Epithelial cell of proximal tubule (primary cell): ENCODE results near the gene MYO3B. TPM values are rescaled to one million over a fixed set of nuclear protein-coding genes. Genes with fewer than 3 reads are reported as not detected.

ENCODE experiments used
- DNase-seq: peaks from one replicate; pipeline ENCODE4 v3.0.0-alpha.2; 2011; ENCODE audit warnings: low read depth
- H3K4me3 ChIP-seq: 2 replicates; pipeline ENCODE4 v1.5.1; 2011; ENCODE audit warnings: low read depth, mild to moderate bottlenecking, low read length
- total RNA-seq: library from RNA; depleted of rRNA; stranded (reverse); fragments of >200 nt; gene quantifications from 2 replicates; pipeline ENCODE4 v1.2.3, GENCODE V29; 2015
- TF ChIP-seq, protein P1 (sequence below): conservative IDR thresholded peaks from 2 replicates; pipeline ENCODE4 v1.5.1; 2012; ENCODE audit warnings: low read depth, mild to moderate bottlenecking, low read length

MYO3B gene
- total RNA-seq, 1 donor from 2014 or later: 0.35 TPM

DNA sequence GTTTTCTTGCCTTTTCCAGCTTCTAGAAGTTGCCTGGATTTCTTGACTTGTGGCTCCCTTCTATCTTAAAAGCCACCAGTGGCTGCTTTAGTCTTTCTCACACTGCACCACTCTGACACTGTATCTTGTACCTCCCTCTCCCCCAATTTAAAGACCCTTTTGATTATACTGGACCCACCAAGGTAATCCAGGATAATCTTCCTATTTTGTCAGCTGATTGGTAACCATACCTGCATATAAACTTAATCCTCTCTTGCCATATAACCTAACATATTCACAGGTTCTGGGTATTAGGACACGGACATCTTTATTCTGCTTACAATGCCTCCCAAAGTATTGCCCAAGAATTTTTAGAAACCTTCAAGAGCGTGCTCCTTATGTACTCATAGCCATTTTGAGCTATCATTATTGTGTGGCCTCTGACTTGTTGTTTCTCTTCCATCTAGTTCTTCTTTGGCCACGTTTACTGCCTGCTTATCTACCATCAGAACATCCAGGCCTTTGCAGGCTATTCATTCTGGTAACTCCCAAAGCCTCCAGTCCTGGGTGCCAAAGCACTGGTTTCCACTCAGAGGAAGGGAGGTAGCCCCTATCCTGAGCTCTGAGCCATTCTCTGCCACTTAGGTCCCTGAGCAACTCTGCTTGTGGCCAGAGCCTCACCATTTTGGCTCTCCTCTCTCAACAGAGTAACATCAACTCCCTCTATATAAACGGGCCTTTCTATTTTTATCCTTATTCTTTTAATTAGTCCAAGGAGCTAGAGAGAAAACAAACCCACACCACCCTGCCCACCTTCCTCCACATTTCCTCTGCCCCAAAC lies 70.8 kb downstream of the MYO3B start:
- TF ChIP-seq, protein P1, sequence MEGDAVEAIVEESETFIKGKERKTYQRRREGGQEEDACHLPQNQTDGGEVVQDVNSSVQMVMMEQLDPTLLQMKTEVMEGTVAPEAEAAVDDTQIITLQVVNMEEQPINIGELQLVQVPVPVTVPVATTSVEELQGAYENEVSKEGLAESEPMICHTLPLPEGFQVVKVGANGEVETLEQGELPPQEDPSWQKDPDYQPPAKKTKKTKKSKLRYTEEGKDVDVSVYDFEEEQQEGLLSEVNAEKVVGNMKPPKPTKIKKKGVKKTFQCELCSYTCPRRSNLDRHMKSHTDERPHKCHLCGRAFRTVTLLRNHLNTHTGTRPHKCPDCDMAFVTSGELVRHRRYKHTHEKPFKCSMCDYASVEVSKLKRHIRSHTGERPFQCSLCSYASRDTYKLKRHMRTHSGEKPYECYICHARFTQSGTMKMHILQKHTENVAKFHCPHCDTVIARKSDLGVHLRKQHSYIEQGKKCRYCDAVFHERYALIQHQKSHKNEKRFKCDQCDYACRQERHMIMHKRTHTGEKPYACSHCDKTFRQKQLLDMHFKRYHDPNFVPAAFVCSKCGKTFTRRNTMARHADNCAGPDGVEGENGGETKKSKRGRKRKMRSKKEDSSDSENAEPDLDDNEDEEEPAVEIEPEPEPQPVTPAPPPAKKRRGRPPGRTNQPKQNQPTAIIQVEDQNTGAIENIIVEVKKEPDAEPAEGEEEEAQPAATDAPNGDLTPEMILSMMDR: no peak
- no peak overlapping the region for H3K4me3 ChIP-seq
- no peak for DNase-seq

DNA sequence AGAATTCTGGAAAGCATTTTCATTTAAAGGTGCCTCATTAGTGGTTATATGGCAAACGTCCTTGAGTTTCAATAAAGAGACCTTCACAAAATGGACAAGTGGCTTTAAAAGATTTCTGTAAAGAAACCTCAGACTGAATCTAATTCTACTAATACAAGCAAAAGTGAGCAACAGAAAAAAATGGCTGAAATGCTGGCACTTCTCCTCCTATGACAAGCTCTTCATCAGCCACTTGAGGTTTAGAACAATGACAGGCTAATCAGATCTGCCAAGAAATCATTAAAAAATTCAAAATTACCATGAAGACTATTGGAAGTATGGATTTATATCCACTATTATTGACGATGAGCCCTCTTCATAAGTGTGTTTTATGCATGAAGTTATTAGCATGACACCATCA lies 71.8 kb downstream of the MYO3B start:
- H3K4me3 ChIP-seq: no peak overlapping the region
- no peak for DNase-seq
- TF ChIP-seq, protein P1: no peak

DNA sequence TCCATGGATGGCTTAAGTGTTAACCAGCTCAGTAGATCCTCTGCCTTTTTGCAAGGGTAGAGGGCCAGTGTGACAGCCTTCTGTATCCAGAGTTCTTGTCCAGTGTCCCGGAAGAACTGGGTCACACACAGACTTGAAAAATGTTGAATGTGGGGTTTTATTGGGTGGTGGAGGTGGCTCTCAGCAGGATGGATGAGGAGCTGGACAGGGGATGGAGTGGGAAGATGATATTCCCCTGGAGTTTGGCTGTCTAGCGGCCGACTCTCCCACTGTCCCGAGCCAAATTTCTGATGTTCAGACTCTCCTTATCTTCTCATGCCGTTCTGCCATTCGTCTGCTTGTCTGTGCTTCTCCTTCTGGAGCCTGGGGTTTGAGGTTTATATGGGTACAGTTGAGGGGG lies 72.6 kb downstream of the MYO3B start:
- DNase-seq: no peak
- TF ChIP-seq, protein P1: no peak
- H3K4me3 ChIP-seq: no peak overlapping the region

DNA sequence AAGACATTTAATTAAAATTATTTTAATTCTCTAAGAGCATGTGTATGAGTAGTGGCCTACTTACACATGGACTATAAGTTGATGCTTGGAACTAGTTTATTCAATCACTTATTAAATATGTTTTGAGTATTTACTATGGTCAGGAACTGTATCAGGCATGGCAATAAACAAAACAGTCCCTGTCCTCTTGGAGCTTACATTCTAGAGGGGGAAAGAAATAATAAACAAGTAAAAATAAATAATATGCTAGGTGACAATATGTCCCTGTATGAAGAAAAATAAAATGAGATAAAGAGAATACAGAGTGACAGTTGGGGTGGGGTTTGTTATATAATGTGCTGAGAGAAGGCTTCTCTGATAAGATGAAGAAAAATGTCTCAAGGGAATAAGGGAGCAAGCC lies 74.5 kb downstream of the MYO3B start:
- DNase-seq: no peak
- no peak overlapping the region for H3K4me3 ChIP-seq
- TF ChIP-seq, protein P1: no peak

DNA sequence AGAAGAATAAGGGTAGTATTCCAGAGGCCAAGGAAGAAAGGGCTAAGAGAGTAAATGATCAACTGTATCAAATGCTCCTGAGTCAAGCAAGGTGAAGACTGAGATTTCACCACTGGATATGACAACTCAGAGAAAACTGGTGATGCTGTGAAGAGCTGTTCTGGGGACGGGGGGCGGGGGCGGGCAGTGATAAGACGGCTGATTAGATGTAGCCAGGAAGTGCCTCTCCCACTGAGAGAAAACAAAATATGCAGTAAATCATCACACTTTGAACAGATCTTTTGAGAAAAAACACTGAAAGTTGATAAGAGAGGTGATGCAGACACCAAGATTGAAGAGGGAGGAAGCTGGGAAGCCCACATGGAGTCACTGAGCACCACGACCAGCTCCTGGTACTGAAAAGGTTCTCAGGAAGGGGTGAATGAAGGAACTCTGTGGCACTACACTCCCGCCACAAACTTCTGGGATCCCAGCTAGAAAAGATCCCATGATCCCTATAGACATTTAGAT lies 75.8 kb downstream of the MYO3B start:
- TF ChIP-seq, protein P1: no peak
- H3K4me3 ChIP-seq: no peak overlapping the region

DNA sequence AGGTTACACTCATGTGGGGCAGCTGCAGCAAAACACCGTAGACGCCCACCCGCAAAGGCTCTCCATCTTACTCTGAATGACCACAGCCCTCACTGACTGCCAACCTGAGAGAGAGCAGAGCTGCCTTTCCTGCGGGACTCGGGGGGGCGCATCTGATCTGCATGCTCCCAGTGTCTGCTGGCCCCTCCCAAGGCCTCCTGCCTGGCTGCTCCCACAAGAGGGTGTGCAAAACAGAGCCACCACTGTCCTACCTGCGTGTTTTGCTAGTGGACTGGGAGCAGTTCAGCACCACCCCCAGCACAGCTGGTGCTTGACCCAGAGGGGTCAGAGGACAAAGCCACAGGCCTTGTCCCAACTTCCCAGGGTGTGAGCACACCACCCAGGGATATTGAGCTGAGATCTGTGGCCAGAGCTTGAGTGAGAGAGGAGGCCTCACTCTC lies 76.4 kb downstream of the MYO3B start:
- no peak overlapping the region for H3K4me3 ChIP-seq
- no peak for DNase-seq
- TF ChIP-seq, protein P1: no peak

More for the DNA sequence above, 75.8 kb downstream of the MYO3B start:
- DNase-seq: no peak
